ENCODE measurements around the gene CCNL2. TPM values are rescaled to one million over a fixed set of nuclear protein-coding genes. Genes with fewer than 3 reads are reported as not detected.

Gene CCNL2
- total and polyA plus RNA-seq, 2 of the 13 experiments (the other 11 are each of a cell fraction or from before 2014, with no cell fraction given): 105 to 340 TPM

GRCh38 chr1:1421147-1421906 is 22.2 kb upstream of the CCNL2 start, which contains the start of gene ANKRD65 (continued):
- TF ChIP-seq ZNF276 (CRISPR knock-in tag; IDR thresholded peaks at IDR 0.05; ENCODE audit: low read depth) (no peak), BCL6 (CRISPR knock-in tag; IDR thresholded peaks at IDR 0.05) (peak; percentile 35; the same call in 1 of the 2 replicates), FOXK1 (CRISPR knock-in tag; IDR thresholded peaks at IDR 0.05; ENCODE audit: borderline replicate concordance, low read depth) (peak; percentile 27; the same call in 1 of the 2 replicates), XBP1 (CRISPR knock-in tag; IDR thresholded peaks at IDR 0.05) (no peak), RFXAP (CRISPR knock-in tag; IDR thresholded peaks at IDR 0.05; ENCODE audit: borderline replicate concordance) (no peak), PHF5A (CRISPR knock-in tag; IDR thresholded peaks at IDR 0.05; ENCODE audit: low read depth, unreplicated experiment) (no peak), ZNF629 (CRISPR knock-in tag; conservative IDR thresholded peaks at IDR 0.05) (0 out of 2 replicates have a peak, but pooled peaks have one; percentile 14), ZNF567 (CRISPR knock-in tag; IDR thresholded peaks at IDR 0.05; ENCODE audit: borderline replicate concordance) (no peak), RFX3 (CRISPR knock-in tag; IDR thresholded peaks at IDR 0.05) (no peak), ASH2L (IDR thresholded peaks at IDR 0.05; ENCODE audit: insufficient read length, low read depth, low read length) (peak; percentile 39), THAP11 (CRISPR knock-in tag; IDR thresholded peaks at IDR 0.05) (peak; percentile 48; the same call in 1 of the 2 replicates), HDAC2 (CRISPR knock-in tag; IDR thresholded peaks at IDR 0.05) (peak; percentile 82), TFDP1 (CRISPR knock-in tag; IDR thresholded peaks at IDR 0.05; ENCODE audit: borderline replicate concordance) (peak; percentile 34; the same call in 1 of the 2 replicates), ZBTB7A (CRISPR knock-in tag; IDR thresholded peaks at IDR 0.05) (peak; percentile 95), ZNF746 (CRISPR knock-in tag; IDR thresholded peaks at IDR 0.05) (peak; percentile 89), POLR2G (IDR thresholded peaks at IDR 0.05; ENCODE audit: low read depth, low read length) (peak; percentile 91), HOMEZ (CRISPR knock-in tag; IDR thresholded peaks at IDR 0.05; ENCODE audit: low read depth) (no peak), HINFP (CRISPR knock-in tag; IDR thresholded peaks at IDR 0.05; ENCODE audit: low read depth) (no peak), STAT5B (CRISPR knock-in tag; IDR thresholded peaks at IDR 0.05) (no peak), ZBTB7B (CRISPR knock-in tag; IDR thresholded peaks at IDR 0.05) (peak; percentile 94), TFAP4 (IDR thresholded peaks at IDR 0.05; ENCODE audit: borderline replicate concordance, low read depth) (peak; percentile 98), KLF12 (CRISPR knock-in tag; IDR thresholded peaks at IDR 0.05; ENCODE audit: borderline replicate concordance) (0 out of 2 replicates have a peak, but pooled peaks have one; percentile 19), ZFYVE20 (CRISPR knock-in tag; IDR thresholded peaks at IDR 0.05; ENCODE audit: borderline replicate concordance, low read depth) (0 out of 2 replicates have a peak, but pooled peaks have one; percentile 48)
